GM12875 (cell line): ENCODE results near the gene MS4A6A.
"Not testable (repeated sequence)": the region's sequence is repeated elsewhere in the genome, so short reads cannot be mapped to it uniquely, and the experiment has no call there.

Experiments
- H3K4me3 ChIP-seq: one replicate; pipeline ENCODE4 v1.5.1; 2011; ENCODE audit warnings: low read depth, low read length, control low read depth
- CTCF ChIP-seq: IDR thresholded peaks from 2 replicates; pipeline ENCODE4 v1.5.1; 2011; ENCODE audit warnings: low read depth, mild to moderate bottlenecking, control low read depth, inconsistent platforms, low read length, moderate library complexity, borderline replicate concordance; ENCODE audit not compliant: insufficient read depth

Gene MS4A6A

GRCh38 chr11:60194511-60194910, 11.6 kb upstream of the MS4A6A start:
- TF ChIP-seq CTCF: no peak
- H3K4me3 ChIP-seq: no peak overlapping the region

GRCh38 chr11:60193687-60194433, 11.0 kb upstream of the MS4A6A start:
- no peak overlapping the region for H3K4me3 ChIP-seq
- peak; percentile 90 for TF ChIP-seq CTCF

GRCh38 chr11:60192564-60192963, 9.7 kb upstream of the MS4A6A start:
- not testable (repeated sequence) for H3K4me3 ChIP-seq

- not testable (repeated sequence) for H3K4me3 ChIP-seq
Observed at GRCh38 chr11:60188481-60188880, 5.6 kb upstream of the MS4A6A start.

- H3K4me3 ChIP-seq: not testable (repeated sequence)
Observed at GRCh38 chr11:60186128-60186527, 3.2 kb upstream of the MS4A6A start.

GRCh38 chr11:60185512-60185827, 2.6 kb upstream of the MS4A6A start:
- not testable (repeated sequence) for H3K4me3 ChIP-seq

- no peak for TF ChIP-seq CTCF
- H3K4me3 ChIP-seq: no peak overlapping the region
Observed at GRCh38 chr11:60184824-60185511, 2.1 kb upstream of the MS4A6A start.

- no peak for TF ChIP-seq CTCF
- no peak overlapping the region for H3K4me3 ChIP-seq
Observed at GRCh38 chr11:60183591-60184205, 815 bp upstream of the MS4A6A start.

GRCh38 chr11:60175860-60176275, 7.0 kb downstream of the MS4A6A start:
- no peak overlapping the region for H3K4me3 ChIP-seq

More at GRCh38 chr11:60175860-60176275, 7.0 kb downstream of the MS4A6A start:
- no peak for TF ChIP-seq CTCF
